Esophagus squamous epithelium (tissue), 4 donors: ENCODE data around the gene ASPA.

Experiments used
- CTCF ChIP-seq, 6 experiments: fragments of 450-650 bp in 4 of 6; fragments of 200-600 bp in 2 of 6; sonication (generic) in 2 of 6; IDR thresholded peaks; one replicate each; pipeline ENCODE4 v1.5.1; 2016 to 2019; ENCODE audit warnings: antibody characterized with exemption in 6 of 6, mild to moderate bottlenecking in 4 of 6, moderate library complexity in 4 of 6
- POLR2A ChIP-seq, 4 donors: fragments of 450-650 bp; IDR thresholded peaks; one replicate each; pipeline ENCODE4 v1.6.1; 2017; ENCODE audit warnings: antibody characterized with exemption in 4 of 4, mild to moderate bottlenecking in 4 of 4, moderate library complexity in 3 of 4

GRCh38 chr17:3533752-3534151 is 58.0 kb downstream of the ASPA start:
- TF ChIP-seq CTCF (IDR thresholded peaks at IDR 0.05) (no peak), POLR2A (IDR thresholded peaks at IDR 0.05) (no peak)
